Omental fat pad (tissue), 4 donors: ENCODE results near the gene SYT1. TPM values are rescaled to one million over a fixed set of nuclear protein-coding genes. Genes with fewer than 3 reads are reported as not detected.

Source experiments
- ATAC-seq: fragments of 150-250 bp; one replicate; pipeline ENCODE4 v1.9.1; 2016; ENCODE audit warnings: mild to moderate bottlenecking, moderate library complexity; ENCODE audit not compliant: low FRiP score
- DNase-seq: peaks from one replicate; pipeline ENCODE4 v3.0.0-alpha.2; 2019; ENCODE audit warnings: low spot score
- CTCF ChIP-seq, 3 donors: fragments of 450-650 bp; IDR thresholded peaks; one replicate each; pipeline ENCODE4 v1.5.1; 2016 to 2017; ENCODE audit warnings: antibody characterized with exemption in 3 of 3, mild to moderate bottlenecking in 3 of 3, moderate library complexity in 2 of 3
- total RNA-seq, 4 donors: library from RNA; depleted of rRNA; stranded (reverse); fragments of >200 nt; gene quantifications; one replicate each; pipeline ENCODE4 v1.1.0, GENCODE V29; 2016

Gene SYT1
- total RNA-seq, 4 donors from 2014 or later, result 0.72 to 3.1 (median 1.7) TPM

- no peak for ATAC-seq
- no peak for DNase-seq
- TF ChIP-seq CTCF (IDR thresholded peaks at IDR 0.05), result no peak
Measured at GRCh38 chr12:79186506-79186905, 321.9 kb downstream of the SYT1 start.

DNA sequence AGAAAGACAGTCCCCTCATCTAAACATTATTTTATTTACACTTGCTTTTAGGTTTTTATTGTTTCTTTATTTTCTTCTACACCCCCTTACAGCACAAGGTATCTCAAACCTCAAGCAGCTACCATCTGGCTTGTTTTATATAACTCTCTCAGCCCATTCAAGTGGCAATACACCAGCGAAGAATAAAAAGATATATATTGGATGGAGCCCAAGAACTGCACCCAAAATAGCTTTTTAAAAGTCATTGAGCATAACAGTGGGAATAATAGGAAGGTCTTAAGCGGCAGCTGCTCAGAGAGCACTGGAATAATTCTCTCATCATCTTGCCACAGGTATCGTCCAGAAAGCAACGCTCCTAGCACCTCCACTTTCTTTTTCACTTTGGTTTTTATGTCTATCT lies 322.5 kb downstream of the SYT1 start:
- no peak for TF ChIP-seq CTCF (IDR thresholded peaks at IDR 0.05)
- DNase-seq, result no peak

GRCh38 chr12:79191391-79191790 lies 326.8 kb downstream of the SYT1 start:
- no peak for ATAC-seq
- DNase-seq, result no peak
- no peak for TF ChIP-seq CTCF (IDR thresholded peaks at IDR 0.05)

More for the DNA sequence above, 322.5 kb downstream of the SYT1 start:
- ATAC-seq, result no peak

DNA sequence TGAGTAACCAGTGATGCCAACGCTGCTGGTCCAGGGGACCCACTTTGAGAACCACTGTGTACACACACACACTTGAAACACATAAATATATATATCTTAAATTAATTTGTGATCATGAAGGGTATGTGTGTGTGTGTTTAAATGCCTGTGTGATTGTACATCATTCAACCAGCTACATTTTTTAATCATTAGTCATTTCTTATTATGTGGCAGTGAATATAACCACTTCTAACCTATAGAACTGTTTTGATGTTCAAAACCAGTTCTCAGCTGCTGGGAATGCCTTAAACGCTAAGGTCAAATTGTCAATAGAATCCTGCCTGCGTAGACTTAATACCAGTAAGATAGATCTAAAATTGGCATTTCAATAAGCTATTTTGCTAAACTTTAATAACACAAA lies 330.0 kb downstream of the SYT1 start:
- ATAC-seq, result no peak
- TF ChIP-seq CTCF (IDR thresholded peaks at IDR 0.05), result no peak
- DNase-seq, result no peak

DNA sequence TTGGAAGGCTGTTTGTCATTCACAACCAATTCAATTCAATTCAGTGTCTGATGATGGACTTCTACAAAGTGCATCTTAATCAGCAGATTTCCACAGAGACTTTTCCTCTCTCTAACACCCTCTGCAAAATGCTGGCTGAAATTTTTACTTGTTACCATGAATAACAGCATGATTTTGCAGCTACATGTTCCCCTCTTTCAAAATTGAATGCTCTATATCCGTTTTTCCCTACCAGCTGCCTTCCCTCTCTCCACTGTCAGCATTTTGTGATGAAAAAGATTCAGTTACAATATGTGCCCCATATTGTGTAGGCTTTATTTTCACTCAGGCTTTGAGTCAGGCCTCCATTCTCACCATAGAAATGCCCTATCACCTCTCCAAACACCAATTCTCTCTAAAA lies 334.6 kb downstream of the SYT1 start:
- DNase-seq (no peak), ATAC-seq (no peak)
- no peak for TF ChIP-seq CTCF (IDR thresholded peaks at IDR 0.05)

DNA sequence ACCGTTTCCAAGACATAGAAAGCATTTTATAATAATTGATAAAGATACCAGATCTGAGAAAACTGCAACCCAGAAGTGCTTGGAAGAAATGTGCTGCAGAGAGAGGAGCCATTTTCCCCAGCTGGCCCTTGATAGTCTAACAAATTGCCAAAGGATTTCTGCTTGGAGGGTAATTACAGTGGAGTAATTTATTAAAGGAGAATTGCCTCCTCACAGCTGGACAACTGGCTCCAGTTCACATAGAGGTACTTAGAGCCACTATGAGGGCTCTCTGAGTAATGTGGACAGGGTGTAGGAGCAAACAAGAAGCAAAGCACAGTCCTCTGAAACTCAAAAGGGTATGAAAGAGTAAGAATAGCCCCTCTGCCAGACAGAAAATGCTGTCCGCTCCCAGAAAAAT lies 335.6 kb downstream of the SYT1 start:
- no peak for TF ChIP-seq CTCF (IDR thresholded peaks at IDR 0.05)
- ATAC-seq (no peak), DNase-seq (no peak)

GRCh38 chr12:79203058-79203647 lies 338.6 kb downstream of the SYT1 start:
- TF ChIP-seq CTCF (IDR thresholded peaks at IDR 0.05), result no peak
- ATAC-seq, result no peak
- DNase-seq, result no peak
